WTC11 (cell line): ENCODE measurements around the gene ZNF598. TPM values are rescaled to one million over a fixed set of nuclear protein-coding genes. Genes with fewer than 3 reads are reported as not detected.

Experiments
- ATAC-seq: fragments of 200-7000 bp; cut with Tn5 transposase; 2 replicates; pipeline ENCODE4 v1.10.0; 2021; ENCODE audit warnings: mild to moderate bottlenecking, moderate library complexity
- CTCF ChIA-PET: fragments of 300-600 bp; sonication (Branson Sonifier 250); formaldehyde crosslinking; loops from one replicate; lab custom pipeline; 2021; ENCODE audit warnings: antibody characterized with exemption; lab: Charles Lee
- POLR2A ChIA-PET: fragments of 350-600 bp; sonication (Branson Sonifier 250); formaldehyde crosslinking; loops from one replicate; lab custom pipeline; 2021; ENCODE audit warnings: antibody characterized with exemption; lab: Charles Lee
- DNase-seq: peaks from one replicate; pipeline ENCODE4 v3.0.0; 2021; ENCODE audit warnings: low spot score
- H3K27ac Mint-ChIP-seq: 2 replicates; pipeline ENCODE4 v1.8.0; 2021; ENCODE audit warnings: mixed read lengths
- H3K27me3 Mint-ChIP-seq: 2 replicates; pipeline ENCODE4 v1.8.0; 2021; ENCODE audit warnings: low read depth, mild to moderate bottlenecking, moderate library complexity, mixed read lengths
- H3K36me3 Mint-ChIP-seq: 2 replicates; pipeline ENCODE4 v1.8.0; 2021; ENCODE audit warnings: mixed read lengths
- H3K4me1 Mint-ChIP-seq: 2 replicates; pipeline ENCODE4 v1.8.0; 2022; ENCODE audit warnings: mixed read lengths
- H3K4me3 Mint-ChIP-seq: 2 replicates; pipeline ENCODE4 v1.8.0; 2021; ENCODE audit warnings: mild to moderate bottlenecking, moderate library complexity, mixed read lengths
- H3K9me3 Mint-ChIP-seq: 2 replicates; pipeline ENCODE4 v1.8.0; 2021; ENCODE audit warnings: mixed read lengths
- ELF4 ChIP-seq: sonication (generic); formaldehyde crosslinking; IDR thresholded peaks from 2 replicates; pipeline ENCODE4 v1.8.1; 2022; ENCODE audit warnings: low read depth, mild to moderate bottlenecking, moderate library complexity, missing genetic modification reagents
- HMGA2 ChIP-seq: fragments of 250-450 bp; sonication (Bioruptor Pico); IDR thresholded peaks from 2 replicates; pipeline ENCODE4 v1.4.0; 2021; ENCODE audit warnings: mild to moderate bottlenecking, moderate library complexity
- MYBL2 ChIP-seq: sonication (generic); formaldehyde crosslinking; IDR thresholded peaks from 2 replicates; pipeline ENCODE4 v1.8.1; 2023; ENCODE audit warnings: mild to moderate bottlenecking, moderate library complexity, missing genetic modification reagents
- NFATC4 ChIP-seq: fragments of 250-450 bp; sonication (Bioruptor Pico); IDR thresholded peaks from 2 replicates; pipeline ENCODE4 v1.9.0; 2021; ENCODE audit warnings: mild to moderate bottlenecking
- RORB ChIP-seq: fragments of 250-450 bp; sonication (Bioruptor Pico); IDR thresholded peaks from 2 replicates; pipeline ENCODE4 v1.9.0; 2021; ENCODE audit warnings: mild to moderate bottlenecking
- SOX15 ChIP-seq: fragments of 250-450 bp; sonication (Bioruptor Pico); IDR thresholded peaks from 2 replicates; pipeline ENCODE4 v1.9.0; 2021; ENCODE audit warnings: mild to moderate bottlenecking
- ZNF138 ChIP-seq: sonication (generic); formaldehyde crosslinking; conservative IDR thresholded peaks from 2 replicates; pipeline ENCODE4 v1.8.1; 2022; ENCODE audit warnings: mild to moderate bottlenecking, moderate library complexity, missing genetic modification reagents
- ZNF396 ChIP-seq: fragments of 250-450 bp; sonication (Bioruptor Pico); IDR thresholded peaks from 2 replicates; pipeline ENCODE4 v1.8.0; 2021; ENCODE audit warnings: mild to moderate bottlenecking, moderate library complexity, borderline replicate concordance
- total RNA-seq: library from RNA; stranded (reverse); gene quantifications from 3 replicates; pipeline ENCODE4 v1.2.3, GENCODE V29; 2021
- TF ChIP-seq, protein P1 (sequence below): sonication (generic); formaldehyde crosslinking; IDR thresholded peaks from 2 replicates; pipeline ENCODE4 v1.8.1; 2023; ENCODE audit warnings: mild to moderate bottlenecking, missing genetic modification reagents, moderate library complexity
- TF ChIP-seq, protein P2 (sequence below): sonication (generic); formaldehyde crosslinking; IDR thresholded peaks from 2 replicates; pipeline ENCODE4 v1.8.1; 2023; ENCODE audit warnings: mild to moderate bottlenecking, missing genetic modification reagents
- TF ChIP-seq, protein P3 (sequence below): sonication (generic); formaldehyde crosslinking; IDR thresholded peaks from 2 replicates; pipeline ENCODE4 v1.8.1; 2022; ENCODE audit warnings: mild to moderate bottlenecking, missing genetic modification reagents, moderate library complexity, borderline replicate concordance
- TF ChIP-seq, protein P4 (sequence below): sonication (generic); formaldehyde crosslinking; IDR thresholded peaks from 2 replicates; pipeline ENCODE4 v1.8.1; 2022; ENCODE audit warnings: mild to moderate bottlenecking, moderate library complexity, missing genetic modification reagents

The ZNF598 gene
- total RNA-seq, 1 experiment from 2014 or later = 66.4 TPM

DNA sequence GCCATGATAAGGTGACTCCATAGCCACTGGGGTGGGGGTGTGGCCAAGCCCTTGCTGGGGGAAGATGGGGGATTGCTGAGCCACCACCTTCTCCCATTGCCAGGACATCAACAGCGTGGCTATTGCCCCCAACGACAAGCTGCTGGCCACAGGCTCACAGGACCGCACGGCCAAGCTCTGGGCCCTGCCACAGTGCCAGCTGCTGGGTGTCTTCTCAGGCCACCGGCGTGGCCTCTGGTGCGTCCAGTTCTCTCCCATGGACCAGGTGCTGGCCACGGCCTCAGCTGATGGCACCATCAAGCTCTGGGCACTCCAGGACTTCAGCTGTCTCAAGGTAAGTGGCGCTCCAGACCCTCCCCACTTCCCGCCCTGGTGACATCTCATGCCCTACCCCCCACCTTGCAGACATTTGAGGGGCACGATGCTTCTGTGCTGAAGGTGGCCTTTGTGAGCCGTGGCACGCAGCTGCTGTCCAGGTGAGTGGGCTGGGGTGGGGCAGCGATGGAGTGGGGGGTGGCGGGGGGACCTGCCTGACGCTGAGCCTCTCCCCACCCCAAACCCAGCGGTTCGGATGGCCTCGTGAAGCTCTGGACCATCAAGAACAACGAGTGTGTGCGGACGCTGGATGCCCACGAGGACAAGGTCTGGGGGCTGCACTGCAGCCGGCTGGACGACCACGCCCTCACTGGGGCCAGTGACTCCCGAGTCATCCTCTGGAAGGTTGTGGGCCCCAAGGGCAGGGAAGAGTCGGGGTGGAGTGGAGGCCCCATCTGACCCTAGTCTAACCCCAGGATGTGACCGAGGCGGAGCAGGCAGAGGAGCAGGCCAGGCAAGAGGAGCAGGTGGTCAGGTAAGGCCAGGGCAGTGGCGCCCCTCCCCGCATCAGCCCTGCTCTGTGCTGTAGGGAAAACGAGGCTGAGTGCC, 32.4 kb downstream of the ZNF598 start (continued):
- TF ChIP-seq MYBL2 (CRISPR knock-in tag) (no peak), HMGA2 (CRISPR knock-in tag) (no peak), NFATC4 (CRISPR knock-in tag) (no peak)
- TF ChIP-seq, protein P1, sequence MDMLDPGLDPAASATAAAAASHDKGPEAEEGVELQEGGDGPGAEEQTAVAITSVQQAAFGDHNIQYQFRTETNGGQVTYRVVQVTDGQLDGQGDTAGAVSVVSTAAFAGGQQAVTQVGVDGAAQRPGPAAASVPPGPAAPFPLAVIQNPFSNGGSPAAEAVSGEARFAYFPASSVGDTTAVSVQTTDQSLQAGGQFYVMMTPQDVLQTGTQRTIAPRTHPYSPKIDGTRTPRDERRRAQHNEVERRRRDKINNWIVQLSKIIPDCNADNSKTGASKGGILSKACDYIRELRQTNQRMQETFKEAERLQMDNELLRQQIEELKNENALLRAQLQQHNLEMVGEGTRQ (CRISPR knock-in tag) = no peak

DNA sequence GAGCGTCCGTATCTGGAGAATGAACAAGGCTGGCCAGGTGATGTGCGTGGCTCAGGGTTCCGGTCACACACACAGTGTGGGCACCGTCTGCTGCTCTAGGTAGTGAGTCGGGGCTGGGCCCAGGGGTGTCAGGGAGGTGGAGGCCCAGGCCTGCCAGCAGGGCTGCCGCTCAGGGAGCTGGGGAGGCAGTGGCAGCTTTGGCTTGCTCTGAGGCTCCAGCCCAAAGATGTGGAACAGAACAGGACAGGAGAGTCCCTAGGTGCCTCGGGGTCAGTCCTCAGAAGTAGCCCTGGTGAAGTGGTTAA, 33.5 kb downstream of the ZNF598 start:
- no peak for DNase-seq
- no peak overlapping the region for H3K27ac Mint-ChIP-seq
- ChIA-PET POLR2A (no interaction called here), CTCF (no interaction called here)
- no peaks in the 10 kb centered on the region for H3K9me3 Mint-ChIP-seq
- H3K36me3 Mint-ChIP-seq = peaks cover 10% of the 10 kb centered on the region
- no peak overlapping the region for H3K4me3 Mint-ChIP-seq
- H3K27me3 Mint-ChIP-seq = peaks cover 16% of the 10 kb centered on the region
- peaks cover 17% of the 10 kb centered on the region for H3K4me1 Mint-ChIP-seq
- ATAC-seq = no peak
- TF ChIP-seq, protein P2, sequence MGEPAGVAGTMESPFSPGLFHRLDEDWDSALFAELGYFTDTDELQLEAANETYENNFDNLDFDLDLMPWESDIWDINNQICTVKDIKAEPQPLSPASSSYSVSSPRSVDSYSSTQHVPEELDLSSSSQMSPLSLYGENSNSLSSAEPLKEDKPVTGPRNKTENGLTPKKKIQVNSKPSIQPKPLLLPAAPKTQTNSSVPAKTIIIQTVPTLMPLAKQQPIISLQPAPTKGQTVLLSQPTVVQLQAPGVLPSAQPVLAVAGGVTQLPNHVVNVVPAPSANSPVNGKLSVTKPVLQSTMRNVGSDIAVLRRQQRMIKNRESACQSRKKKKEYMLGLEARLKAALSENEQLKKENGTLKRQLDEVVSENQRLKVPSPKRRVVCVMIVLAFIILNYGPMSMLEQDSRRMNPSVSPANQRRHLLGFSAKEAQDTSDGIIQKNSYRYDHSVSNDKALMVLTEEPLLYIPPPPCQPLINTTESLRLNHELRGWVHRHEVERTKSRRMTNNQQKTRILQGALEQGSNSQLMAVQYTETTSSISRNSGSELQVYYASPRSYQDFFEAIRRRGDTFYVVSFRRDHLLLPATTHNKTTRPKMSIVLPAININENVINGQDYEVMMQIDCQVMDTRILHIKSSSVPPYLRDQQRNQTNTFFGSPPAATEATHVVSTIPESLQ (CRISPR knock-in tag) = no peak
- TF ChIP-seq ELF4 (no peak), RORB (CRISPR knock-in tag) (no peak)

DNA sequence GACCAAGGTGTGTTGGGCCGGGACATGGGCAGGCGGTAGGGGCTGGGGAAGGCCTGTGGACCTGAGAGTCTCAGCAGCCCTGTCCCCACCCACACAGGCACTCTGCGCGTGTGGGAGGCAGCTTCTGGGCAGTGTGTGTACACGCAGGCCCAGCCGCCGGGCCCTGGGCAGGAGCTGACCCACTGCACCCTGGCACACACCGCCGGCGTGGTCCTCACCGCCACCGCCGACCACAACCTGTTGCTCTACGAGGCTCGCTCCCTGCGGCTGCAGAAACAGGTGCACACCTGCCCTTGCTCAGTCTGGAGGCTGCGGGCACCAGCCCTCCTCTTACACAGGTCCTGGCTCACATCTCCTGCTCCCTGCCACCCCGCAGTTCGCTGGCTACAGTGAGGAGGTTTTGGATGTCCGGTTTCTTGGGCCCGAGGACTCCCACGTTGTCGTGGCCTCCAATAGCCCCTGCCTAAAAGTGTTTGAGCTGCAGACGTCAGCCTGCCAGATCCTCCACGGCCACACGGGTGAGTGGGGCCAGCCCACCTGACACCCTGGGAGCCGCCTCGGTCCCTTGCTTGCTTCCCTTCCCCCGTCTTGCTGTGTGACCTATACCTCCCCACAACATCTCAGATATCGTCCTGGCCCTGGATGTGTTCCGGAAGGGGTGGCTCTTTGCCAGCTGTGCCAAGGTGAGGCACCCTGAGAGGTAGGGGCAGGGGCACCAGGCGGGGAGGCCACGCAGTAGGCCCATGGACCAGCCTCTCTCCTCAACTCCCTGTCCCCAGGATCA, 34.0 kb downstream of the ZNF598 start:
- H3K9me3 Mint-ChIP-seq = no peaks in the 10 kb centered on the region
- no peak for TF ChIP-seq SOX15
- TF ChIP-seq ZNF138 (CRISPR knock-in tag) = no peak
- TF ChIP-seq, protein P3, sequence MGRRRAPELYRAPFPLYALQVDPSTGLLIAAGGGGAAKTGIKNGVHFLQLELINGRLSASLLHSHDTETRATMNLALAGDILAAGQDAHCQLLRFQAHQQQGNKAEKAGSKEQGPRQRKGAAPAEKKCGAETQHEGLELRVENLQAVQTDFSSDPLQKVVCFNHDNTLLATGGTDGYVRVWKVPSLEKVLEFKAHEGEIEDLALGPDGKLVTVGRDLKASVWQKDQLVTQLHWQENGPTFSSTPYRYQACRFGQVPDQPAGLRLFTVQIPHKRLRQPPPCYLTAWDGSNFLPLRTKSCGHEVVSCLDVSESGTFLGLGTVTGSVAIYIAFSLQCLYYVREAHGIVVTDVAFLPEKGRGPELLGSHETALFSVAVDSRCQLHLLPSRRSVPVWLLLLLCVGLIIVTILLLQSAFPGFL (CRISPR knock-in tag) = no peak
- TF ChIP-seq ELF4 = no peak
- TF ChIP-seq, protein P4, sequence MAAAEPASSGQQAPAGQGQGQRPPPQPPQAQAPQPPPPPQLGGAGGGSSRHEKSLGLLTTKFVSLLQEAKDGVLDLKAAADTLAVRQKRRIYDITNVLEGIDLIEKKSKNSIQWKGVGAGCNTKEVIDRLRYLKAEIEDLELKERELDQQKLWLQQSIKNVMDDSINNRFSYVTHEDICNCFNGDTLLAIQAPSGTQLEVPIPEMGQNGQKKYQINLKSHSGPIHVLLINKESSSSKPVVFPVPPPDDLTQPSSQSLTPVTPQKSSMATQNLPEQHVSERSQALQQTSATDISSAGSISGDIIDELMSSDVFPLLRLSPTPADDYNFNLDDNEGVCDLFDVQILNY (CRISPR knock-in tag) = no peak
- no peak for TF ChIP-seq ZNF396 (CRISPR knock-in tag)
- TF ChIP-seq, all 79 proteins: peak for 0
- ChIA-PET POLR2A (no interaction called here), CTCF (no interaction called here)
- no peak for ATAC-seq
- Mint-ChIP-seq H3K27me3 (peaks cover 11% of the 10 kb centered on the region), H3K4me3 (no peak overlapping the region), H3K36me3 (peaks cover 10% of the 10 kb centered on the region), H3K4me1 (peaks cover 18% of the 10 kb centered on the region), H3K27ac (no peak overlapping the region)
- no peak for DNase-seq
